GM18907 (cell line): ENCODE data around the gene GABRP.
A peak's percentile ranks its signal among the peaks of the same experiment; 100 is the strongest.
"Not testable (repeated sequence)": the region's sequence is repeated elsewhere in the genome, so short reads cannot be mapped to it uniquely, and the experiment has no call there.

Source experiments
- ATAC-seq: cut with Tn5 transposase; IDR thresholded peaks from one replicate; pipeline ENCODE4 v1.9.1; 2021; ENCODE audit warnings: mild to moderate bottlenecking, moderate library complexity; ENCODE audit not compliant: unreplicated experiment

Gene GABRP

DNA sequence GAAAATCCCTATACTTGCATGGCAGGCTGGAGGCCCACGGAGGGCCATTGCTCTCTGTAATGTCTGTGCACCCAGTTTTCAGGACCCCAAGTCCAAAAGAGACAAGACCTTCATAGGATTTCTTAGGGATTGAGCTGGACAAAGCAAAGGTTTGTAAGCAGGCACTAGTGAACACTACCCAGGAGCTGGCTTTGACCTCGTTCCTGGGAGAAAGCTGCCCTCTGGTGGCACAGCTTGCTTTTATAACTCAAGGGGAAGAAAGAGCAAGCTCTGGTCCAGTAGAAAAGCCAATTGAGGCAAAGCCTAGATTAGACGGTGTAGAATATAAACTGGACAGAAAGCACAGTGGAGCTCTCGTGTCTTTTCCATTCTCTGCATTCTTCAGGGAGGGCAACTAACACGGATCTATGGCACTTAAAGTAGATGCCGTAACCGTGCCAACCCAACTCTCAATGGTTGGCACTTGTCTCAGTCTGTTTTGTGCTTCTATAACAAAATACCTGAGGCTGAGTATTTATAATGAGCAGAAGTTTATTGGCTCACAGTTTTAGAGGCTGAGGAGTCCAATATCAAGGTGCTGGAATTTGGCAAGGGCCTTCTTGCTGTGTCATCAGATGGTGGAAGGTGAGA, 7.9 kb downstream of the GABRP start:
- ATAC-seq: peak; percentile 84

DNA sequence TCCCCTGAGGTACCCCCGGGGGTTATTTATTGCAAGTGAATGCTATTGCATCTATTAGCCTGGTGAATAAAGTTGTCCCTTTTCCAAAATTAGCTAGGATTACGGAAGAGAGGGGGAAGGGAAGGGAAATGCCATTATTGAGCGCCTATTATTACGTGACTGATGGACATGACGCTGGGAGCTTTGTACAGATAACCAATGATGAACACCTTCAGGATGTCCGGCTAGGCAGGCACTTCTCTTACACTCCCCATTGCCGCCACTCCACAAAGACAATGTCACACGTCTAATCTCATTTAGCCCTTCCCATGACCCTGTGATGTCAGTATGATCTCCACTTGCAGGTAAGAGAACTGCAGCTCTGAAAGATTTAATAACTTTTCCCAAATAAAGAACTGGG, 9.4 kb downstream of the GABRP start:
- no peak for ATAC-seq

DNA sequence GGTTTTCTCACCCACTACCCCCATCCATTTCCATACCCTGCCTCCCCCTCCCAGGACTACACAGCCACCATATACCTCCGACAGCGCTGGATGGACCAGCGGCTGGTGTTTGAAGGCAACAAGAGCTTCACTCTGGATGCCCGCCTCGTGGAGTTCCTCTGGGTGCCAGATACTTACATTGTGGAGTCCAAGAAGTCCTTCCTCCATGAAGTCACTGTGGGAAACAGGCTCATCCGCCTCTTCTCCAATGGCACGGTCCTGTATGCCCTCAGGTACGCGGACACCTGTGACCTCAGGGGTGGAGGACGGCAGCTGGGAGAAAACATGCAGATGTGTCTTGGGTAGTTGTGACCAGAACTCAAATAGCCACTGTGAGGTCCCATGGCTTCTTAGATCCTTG, 11.6 kb downstream of the GABRP start:
- no peak for ATAC-seq

DNA sequence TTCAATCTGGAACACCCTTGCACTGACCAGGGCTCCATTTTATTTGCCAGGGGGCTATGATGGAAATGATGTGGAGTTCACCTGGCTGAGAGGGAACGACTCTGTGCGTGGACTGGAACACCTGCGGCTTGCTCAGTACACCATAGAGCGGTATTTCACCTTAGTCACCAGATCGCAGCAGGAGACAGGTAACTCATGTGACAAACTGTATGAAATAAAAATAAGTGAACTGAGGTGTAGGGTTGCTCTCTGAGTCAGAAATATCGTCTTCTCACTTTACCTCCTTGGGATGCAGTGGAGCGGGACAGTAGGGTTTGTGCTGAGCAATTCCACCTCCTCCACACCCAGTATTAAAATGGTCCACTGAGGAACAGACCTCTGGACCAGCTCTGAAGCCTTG, 22.1 kb downstream of the GABRP start:
- ATAC-seq: no peak

DNA sequence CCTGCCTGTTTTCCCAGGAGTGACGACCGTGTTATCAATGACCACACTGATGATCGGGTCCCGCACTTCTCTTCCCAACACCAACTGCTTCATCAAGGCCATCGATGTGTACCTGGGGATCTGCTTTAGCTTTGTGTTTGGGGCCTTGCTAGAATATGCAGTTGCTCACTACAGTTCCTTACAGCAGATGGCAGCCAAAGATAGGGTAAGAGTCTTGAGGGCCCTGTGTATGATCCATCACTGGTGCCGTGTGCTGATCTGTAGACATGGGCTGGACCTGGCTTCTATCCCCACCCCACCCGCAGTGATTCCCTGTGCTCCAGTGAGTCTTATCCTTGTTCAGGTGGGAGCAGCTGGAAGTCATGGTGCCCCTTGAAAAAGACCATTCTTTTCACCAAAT, 26.0 kb downstream of the GABRP start:
- ATAC-seq: no peak

DNA sequence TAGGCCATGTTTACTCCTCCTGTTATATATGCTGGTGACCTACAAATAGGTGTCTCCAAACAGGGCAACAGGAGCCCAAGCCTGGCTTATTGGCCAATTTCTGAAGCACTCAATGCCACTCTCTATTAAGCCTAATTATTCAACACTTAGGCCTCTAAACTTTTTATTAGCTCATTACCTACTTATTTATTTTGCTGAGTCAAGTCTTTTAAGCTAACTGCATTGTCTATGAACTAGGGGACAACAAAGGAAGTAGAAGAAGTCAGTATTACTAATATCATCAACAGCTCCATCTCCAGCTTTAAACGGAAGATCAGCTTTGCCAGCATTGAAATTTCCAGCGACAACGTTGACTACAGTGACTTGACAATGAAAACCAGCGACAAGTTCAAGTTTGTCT, 28.2 kb downstream of the GABRP start:
- ATAC-seq: no peak

DNA sequence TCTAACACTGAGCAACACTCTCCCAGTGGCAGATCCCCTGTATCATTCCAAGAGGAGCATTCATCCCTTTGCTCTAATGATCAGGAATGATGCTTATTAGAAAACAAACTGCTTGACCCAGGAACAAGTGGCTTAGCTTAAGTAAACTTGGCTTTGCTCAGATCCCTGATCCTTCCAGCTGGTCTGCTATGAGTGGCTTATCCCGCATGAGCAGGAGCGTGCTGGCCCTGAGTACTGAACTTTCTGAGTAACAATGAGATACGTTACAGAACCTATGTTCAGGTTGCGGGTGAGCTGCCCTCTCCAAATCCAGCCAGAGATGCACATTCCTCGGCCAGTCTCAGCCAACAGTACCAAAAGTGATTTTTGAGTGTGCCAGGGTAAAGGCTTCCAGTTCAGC, 29.7 kb downstream of the GABRP start:
- no peak for ATAC-seq

DNA sequence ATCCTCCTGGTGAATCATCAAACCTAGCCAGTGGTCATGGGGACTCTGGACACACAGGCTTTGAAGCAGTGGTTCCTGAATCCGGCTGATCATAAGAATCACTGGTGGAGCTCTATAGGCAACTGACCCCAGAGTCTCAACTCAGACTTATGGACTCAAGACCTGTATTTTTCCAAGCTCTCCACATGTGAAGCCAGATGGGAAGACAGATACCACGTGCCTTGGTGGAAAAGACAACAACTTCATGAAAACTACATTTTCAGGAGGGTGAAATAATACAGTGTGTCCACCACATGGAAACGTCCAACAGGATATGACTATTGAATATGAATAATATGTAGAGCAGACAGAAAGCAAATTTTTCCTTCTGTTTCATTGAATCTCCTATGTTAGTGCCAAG, 33.7 kb downstream of the GABRP start:
- no peak for ATAC-seq

DNA sequence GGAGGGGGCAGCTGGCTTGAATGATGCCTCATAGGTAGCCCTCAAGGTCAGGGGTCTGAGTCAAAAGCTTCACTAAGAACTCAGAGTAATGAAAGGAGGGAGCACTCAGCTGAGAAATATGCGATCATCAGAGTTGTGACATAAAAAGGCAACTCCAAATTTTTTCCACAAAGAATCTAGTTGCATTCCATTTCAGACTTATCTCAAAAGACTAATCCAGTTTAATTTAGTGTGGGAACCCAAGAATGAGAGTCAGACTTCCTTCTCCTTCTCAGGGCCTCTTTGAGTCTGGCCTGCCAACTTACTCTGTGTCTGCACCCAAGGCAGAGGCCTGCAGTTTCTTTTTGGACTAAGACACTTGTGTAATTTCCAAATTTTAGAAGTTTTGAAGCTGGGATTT, 34.7 kb downstream of the GABRP start:
- no peak for ATAC-seq

DNA sequence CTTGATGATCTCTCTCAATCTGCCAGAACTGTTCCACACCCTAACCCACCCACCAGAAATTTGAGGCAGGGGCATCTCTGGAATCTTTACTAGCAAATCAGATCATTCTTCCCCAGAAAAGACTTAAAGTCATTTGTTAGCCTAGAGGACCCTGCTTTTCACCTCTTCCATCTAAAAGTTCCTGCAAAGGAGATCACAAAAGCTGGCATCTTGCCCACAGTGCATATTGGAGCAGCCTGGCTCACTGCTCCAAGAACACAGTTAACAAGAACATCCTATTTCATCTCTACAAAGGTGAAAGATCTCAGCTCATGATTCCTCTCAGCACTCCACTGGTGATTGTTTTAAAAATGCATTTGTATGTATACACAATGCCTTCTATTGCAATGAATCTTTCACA, 36.3 kb downstream of the GABRP start:
- no peak for ATAC-seq

DNA sequence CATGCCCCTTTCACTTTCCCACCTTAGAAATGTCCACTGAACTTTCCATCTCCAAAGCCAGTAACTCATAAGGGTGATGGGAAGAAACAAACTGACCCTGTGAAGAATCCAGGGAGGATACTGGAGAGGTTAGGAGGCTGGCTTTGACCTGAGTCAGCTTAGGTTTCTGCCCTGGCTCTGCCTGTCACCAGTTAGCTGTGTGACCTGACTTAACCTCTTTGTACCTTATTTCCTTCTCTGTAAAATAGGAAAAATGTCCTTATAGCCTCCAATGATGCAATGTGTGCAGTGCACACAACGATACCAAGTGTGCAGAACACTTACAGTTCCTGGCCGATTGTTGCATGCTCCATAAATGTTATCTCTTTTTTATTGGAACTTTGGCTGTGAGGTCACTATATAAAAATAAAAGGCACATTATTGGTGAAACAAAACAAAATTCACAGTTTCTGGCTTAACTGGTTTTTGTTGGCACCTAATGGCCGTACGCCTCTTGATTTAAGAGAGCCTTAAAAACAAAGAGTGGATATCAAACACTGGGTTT, 37.8 kb downstream of the GABRP start:
- ATAC-seq: no peak

DNA sequence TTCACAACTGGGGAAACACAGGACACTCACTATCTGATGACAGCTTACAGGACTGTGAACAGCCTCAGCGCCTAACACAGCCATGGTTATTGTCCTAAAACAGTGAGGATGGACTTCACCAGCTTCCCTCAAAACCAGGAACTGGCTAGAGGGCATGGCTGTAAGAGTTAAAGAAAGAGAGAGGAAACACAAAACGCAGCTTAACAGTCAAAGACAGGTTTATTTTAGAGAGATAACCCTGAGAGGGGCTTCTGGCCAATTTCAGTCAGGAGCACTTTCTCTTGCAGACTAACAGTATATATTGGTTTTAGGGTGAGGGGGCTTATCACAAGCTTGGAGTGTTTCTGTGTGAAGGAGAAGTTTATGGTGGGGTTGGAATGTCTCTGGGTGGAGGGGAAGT, 42.6 kb downstream of the GABRP start:
- ATAC-seq: no peak

DNA sequence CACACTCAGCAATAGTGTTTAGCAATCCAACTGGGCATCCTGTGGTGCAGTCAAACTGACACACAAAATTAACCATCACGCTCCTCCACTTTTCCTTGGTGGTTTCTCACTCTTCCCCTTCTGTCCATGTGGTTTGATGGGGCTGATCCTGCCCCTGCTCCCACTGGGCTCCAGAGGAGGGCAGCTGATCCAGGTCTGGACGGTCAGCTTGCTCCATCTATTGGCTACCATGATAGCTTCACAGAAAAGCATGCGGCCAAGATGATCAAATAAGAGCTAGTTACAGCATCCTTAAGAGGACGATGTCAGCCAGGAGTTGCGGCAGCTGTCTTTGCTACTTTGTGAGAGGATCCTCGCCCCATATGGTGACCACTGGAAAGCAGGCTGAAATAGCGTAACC, 48.7 kb downstream of the GABRP start:
- no peak for ATAC-seq

DNA sequence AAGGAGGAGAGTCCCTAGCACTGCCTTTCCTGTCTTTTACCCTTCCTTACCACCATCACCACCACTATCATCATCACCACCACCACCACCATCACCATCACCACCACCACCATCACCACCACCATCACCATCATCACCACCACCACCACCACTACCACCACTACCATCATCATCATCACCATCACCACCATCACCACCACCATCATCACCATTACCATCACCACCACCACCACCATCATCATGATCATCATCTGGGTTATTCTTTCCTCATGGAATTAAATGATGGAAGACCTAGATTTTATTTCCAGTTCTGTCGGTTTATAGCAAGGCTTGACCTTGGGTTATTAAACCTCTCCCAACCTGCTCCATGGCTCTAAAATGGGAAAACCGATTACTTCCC, 50.5 kb downstream of the GABRP start:
- not testable (repeated sequence) for ATAC-seq

DNA sequence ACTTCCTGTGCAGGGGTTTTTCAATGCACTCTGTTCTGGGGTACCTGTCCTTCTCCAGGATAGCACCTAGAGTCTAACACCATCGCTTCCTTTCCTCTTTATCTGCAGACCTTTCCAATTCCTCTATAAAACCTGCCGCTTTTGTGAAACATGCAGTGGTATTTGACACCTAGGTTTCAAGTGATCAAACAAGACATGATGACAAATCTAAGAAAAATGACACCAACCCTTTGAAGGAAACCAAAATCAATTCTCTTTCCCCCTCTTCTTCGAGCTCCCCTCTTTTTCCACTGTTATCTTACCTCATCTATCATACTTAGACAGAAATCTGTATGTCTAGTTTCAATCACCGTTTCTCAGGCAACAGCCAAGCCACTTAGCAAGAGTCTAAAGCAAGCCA, 52.7 kb downstream of the GABRP start:
- no peak for ATAC-seq

DNA sequence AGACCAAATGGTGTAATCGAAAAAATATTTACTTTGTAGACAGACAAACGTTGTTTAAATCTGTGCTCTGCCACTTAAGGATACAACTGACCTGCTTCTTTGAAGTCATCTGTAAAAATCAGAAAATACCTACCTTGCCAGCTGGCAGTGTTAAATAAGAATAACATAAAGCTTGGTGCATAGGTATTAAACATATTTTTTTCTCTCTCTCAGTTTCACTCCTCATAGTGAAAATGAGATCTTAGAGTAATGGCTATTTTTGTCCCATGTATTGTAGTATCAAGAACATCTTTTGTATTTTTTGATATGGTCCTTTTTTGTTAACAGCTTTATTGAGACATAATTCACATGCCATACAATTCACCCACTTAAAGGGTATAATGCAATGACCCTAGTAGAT, 60.3 kb downstream of the GABRP start:
- ATAC-seq: no peak

DNA sequence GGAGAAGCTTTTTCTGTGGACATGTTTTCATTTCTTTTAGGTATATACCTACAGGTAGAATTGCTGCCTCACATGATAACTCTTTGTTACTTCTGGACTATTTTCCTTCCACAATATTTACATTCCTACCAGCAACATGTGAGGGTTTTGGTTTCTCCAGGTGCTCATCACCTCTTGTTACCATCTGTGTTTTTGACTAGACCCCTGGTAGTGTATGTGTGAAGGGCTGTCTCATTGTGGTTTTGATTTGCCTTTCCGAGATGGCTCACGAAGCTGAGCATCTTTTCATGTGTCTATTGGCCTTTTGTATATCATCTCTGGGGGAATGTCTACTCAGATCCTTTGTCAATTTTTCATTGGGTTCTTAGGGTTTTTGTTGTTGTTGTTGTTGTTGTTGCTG, 61.1 kb downstream of the GABRP start:
- no peak for ATAC-seq

DNA sequence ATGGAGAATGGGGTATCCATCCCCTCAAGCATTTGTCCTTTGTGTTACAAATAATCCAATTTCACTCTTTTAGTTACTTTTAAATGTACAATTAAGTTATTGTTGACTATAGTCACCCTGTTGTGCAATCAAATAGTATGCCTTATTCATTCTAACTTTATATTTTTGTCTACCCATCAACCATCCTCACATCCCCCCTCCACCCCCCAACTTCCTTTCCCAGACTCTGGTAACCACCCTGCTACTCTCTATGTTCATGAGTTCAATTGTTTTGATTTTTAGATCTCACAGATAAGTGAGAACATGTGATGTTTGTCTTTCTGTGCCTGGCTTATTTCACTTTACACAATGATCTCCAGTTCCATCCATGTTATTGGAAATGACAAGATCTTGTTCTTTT, 62.9 kb downstream of the GABRP start:
- no peak for ATAC-seq

DNA sequence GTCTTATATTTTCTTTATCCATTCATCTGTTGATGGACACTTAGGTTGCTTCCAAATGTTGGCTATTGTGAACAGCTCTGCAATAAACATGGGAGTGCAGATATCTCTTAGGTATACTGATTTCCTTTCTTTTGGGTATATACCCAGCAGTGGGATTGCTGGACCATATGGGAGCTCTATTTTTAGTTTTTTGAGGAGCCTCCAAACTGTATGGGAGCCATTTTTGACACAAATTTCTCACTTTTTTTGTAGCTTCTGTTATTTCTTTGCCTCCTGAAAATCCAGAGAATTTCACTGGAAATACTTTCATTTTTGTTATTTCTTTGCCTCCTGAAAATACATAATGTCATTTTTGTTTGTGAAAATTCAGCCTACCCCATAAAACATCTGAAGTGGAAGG, 63.3 kb downstream of the GABRP start:
- no peak for ATAC-seq

DNA sequence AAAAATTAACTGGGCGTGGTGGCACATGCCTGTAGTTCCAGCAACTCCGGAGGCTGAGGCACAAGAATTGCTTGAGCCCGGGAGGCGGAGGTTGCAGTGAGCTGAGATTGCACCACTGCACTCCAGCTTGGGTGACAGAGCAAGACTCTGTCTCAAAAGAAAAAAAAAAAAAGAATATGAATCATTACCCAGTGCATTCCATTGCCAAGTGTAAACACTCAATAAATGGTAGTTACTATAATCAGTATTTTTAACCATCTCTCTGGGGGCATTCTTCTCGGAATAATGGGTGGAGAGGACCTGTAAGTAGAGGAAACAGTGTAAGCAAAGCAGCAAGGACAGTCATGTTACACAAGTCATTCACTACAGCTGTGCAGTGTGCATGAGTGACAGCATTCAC, 64.5 kb downstream of the GABRP start:
- no peak for ATAC-seq

DNA sequence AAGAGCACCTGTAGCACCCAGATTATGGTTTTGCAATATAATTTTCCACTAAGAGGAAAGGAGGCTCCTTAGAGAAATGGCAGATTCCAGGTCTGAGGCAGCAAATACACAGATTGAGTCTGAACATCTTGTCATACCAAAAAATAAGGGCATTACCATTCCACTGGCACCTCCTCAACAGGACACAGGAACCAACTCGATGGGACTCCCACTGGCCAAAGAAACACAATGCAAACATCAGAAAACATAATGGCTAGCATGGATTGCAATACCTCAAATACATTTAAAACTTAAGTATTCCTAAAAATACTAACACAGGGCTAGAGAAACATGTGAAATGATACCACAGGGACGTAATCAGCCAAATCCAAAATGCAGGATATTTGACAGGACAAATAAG, 65.8 kb downstream of the GABRP start:
- ATAC-seq: no peak

DNA sequence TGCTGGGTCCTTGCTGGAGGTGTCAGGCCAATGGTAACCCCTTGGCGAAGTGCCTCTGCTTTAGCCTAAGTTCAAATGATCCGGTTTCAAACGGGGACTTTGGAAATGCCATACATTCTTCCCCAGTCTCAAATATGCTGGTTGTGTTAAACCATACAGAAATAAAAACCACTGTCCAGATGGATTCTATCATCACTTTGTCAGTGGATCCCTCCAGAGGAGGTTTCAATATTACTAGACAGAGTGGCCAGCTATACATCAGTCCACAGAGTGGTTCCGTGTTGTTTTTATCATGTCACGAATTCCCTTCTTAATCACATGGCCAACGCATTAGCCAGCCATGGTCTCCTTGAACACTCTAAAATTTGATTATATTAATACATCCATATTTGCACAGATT, 71.0 kb downstream of the GABRP start:
- no peak for ATAC-seq

DNA sequence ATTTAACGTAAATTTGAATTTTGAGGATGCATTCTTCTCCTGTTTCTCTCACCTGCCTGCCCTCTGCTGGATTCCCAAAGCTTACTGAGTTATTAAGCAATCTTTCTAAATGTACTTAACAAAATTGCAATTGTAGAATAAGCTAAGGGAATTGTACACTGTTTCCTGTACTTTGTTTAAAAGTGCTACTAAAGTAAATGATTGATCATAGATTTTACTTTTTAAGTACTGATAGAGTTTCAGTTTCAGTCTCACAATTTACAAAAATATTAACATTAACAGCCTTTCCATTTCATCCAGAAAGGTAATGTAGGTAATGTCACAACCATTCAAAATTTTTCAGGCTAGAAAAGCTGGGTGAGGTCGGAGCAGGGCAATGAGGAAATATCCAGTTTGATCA, 73.5 kb downstream of the GABRP start:
- ATAC-seq: no peak
